GM18861 (cell line): ENCODE results near the gene NR5A1.

ENCODE experiments used
- ATAC-seq: cut with Tn5 transposase; IDR thresholded peaks from one replicate; pipeline ENCODE4 v1.9.1; 2021; ENCODE audit not compliant: unreplicated experiment

The NR5A1 gene

GRCh38 chr9:124448019-124448418 lies 59.2 kb downstream of the NR5A1 start:
- no peak for ATAC-seq

GRCh38 chr9:124447297-124447661 lies 59.9 kb downstream of the NR5A1 start:
- no peak for ATAC-seq

GRCh38 chr9:124444166-124444565 lies 63.0 kb downstream of the NR5A1 start:
- no peak for ATAC-seq

- ATAC-seq, result no peak
Observed at GRCh38 chr9:124443625-124444024, 63.6 kb downstream of the NR5A1 start.

- no peak for ATAC-seq
Observed at GRCh38 chr9:124442826-124443225, 64.4 kb downstream of the NR5A1 start.

GRCh38 chr9:124442379-124442778 lies 64.8 kb downstream of the NR5A1 start:
- no peak for ATAC-seq

- no peak for ATAC-seq
Observed at GRCh38 chr9:124441291-124441690, 65.9 kb downstream of the NR5A1 start.

- ATAC-seq, result no peak
Observed at GRCh38 chr9:124440786-124441185, 66.4 kb downstream of the NR5A1 start.

- ATAC-seq, result no peak
Observed at GRCh38 chr9:124439686-124440243, 67.4 kb downstream of the NR5A1 start.

- no peak for ATAC-seq
Observed at GRCh38 chr9:124439086-124439485, 68.1 kb downstream of the NR5A1 start.

- no peak for ATAC-seq
Observed at GRCh38 chr9:124438091-124438490, 69.1 kb downstream of the NR5A1 start.

- no peak for ATAC-seq
Observed at GRCh38 chr9:124437086-124437485, 70.1 kb downstream of the NR5A1 start.

- ATAC-seq, result no peak
Observed at GRCh38 chr9:124436320-124436719, 70.9 kb downstream of the NR5A1 start.
